ENCODE data around the gene GRPEL2. TPM values are rescaled to one million over a fixed set of nuclear protein-coding genes. Genes with fewer than 3 reads are reported as not detected.

GRPEL2 gene
- total and polyA plus RNA-seq, 2 of the 8 experiments (the other 6 are each of a cell fraction or from before 2014, with no cell fraction given) = 11.2 to 52.2 TPM

- ChIA-PET POLR2A (ENCODE audit: partially characterized antibody) (interaction anchor here (1.0 to 1.4 kb wide), 2 partner anchors 9 to 10 kb away, joined by 4 to 6 read pairs; no protein-coding TSS in a partner anchor), CTCF (ENCODE audit: partially characterized antibody) (interaction anchor here (0.6 to 46.1 kb wide), 8 partner anchors 7 to 194 kb away, joined by 3 to 1310 read pairs (median 5); partner anchors contain the start of gene IL17B)
- H3K9ac ChIP-seq (replicated peaks in 1 of 4; ENCODE audit: extremely low read depth in 1 of 4, low read depth in 3 of 4, low read length in 3 of 4) = no peak overlapping the region
- no peaks in the 10 kb centered on the region for H3K36me3 ChIP-seq (ENCODE audit: control insufficient read depth in 2 of 4, insufficient read depth in 4 of 4, low read length in 3 of 4)
- no peak overlapping the region for H3K27ac ChIP-seq (ENCODE audit: low read depth, low read length)
- DNase-seq (ENCODE audit: low read depth in 1 of 2, low spot score in 2 of 2) (no peak), FAIRE-seq (no peak)
- H4K5ac ChIP-seq (ENCODE audit: insufficient read length, low read depth, low read length) = no peak overlapping the region
- 90% methylated on average over 7 of the region's 7 CpGs; no CpG with 5 or more reads in 1 of the 2 experiments for WGBS, 2 experiments (ENCODE audit: extremely low coverage in 1 of 2, insufficient coverage in 1 of 2, insufficient read length in 1 of 2, insufficient replicate concordance in 2 of 2, low coverage in 1 of 2, low lambda C conversion rate in 2 of 2, missing lambda C conversion rate in 1 of 2)
- H2AFZ ChIP-seq (ENCODE audit: low read length) = no peak overlapping the region
- peak overlapping the region; percentile 3; the same call in 1 of the 2 replicates for H4K8ac ChIP-seq (ENCODE audit: extremely low read depth, insufficient read depth, low read length)
- H2BK20ac ChIP-seq (ENCODE audit: low read length) = no peak overlapping the region
- no peaks in the 10 kb centered on the region; a peak in 4 of 7 replicates for H3K4me1 ChIP-seq (replicated peaks in 1 of 4; ENCODE audit: control insufficient read depth in 3 of 4, insufficient read depth in 4 of 4, low read length in 3 of 4)
- no peak overlapping the region for H3K56ac ChIP-seq (replicated peaks; ENCODE audit: insufficient read length, low read depth, low read length)
- no peak overlapping the region for H2BK12ac ChIP-seq (ENCODE audit: low read depth, low read length)
- no peak overlapping the region for H3K18ac ChIP-seq (ENCODE audit: extremely low read depth, low read length)
- H3K9me3 ChIP-seq (ENCODE audit: insufficient read depth in 2 of 2, low read depth in 1 of 2, low read length in 1 of 2) = no peaks in the 10 kb centered on the region
- H3K23ac ChIP-seq (ENCODE audit: insufficient read length) = no peak overlapping the region
- no peak overlapping the region for H2BK120ac ChIP-seq (replicated peaks; ENCODE audit: low read depth, low read length)
- no peak overlapping the region for H2BK15ac ChIP-seq (ENCODE audit: low read length)
- H4K91ac ChIP-seq (replicated peaks; ENCODE audit: insufficient read length, low read length) = no peak overlapping the region
- H3K79me2 ChIP-seq (ENCODE audit: control insufficient read depth in 1 of 2, insufficient read depth in 2 of 2, low read length in 2 of 2) = no peaks in the 10 kb centered on the region
- H3K14ac ChIP-seq (ENCODE audit: insufficient read length) = no peak overlapping the region
- no peaks in the 10 kb centered on the region for H3K79me1 ChIP-seq (ENCODE audit: low read depth, low read length)
- H2AK5ac ChIP-seq (ENCODE audit: low read depth, low read length) = no peak overlapping the region
- H3K4me3 ChIP-seq (ENCODE audit: extremely low read depth in 1 of 4, insufficient read depth in 2 of 4, low read depth in 3 of 4, low read length in 4 of 4) = no peak overlapping the region
- H3K4ac ChIP-seq (replicated peaks; ENCODE audit: insufficient read length, low read depth, low read length) = no peak overlapping the region
- H3K4me2 ChIP-seq (ENCODE audit: insufficient read depth in 1 of 2, low read depth in 2 of 2, low read length in 2 of 2) = no peak overlapping the region
- H4K20me1 ChIP-seq (replicated peaks in 1 of 2; ENCODE audit: control insufficient read depth in 1 of 2, insufficient read depth in 2 of 2, low read length in 2 of 2) = no peaks in the 10 kb centered on the region
- H3K27me3 ChIP-seq (replicated peaks in 1 of 4; ENCODE audit: control insufficient read depth in 3 of 4, extremely low read depth in 1 of 4, insufficient read depth in 3 of 4, low read length in 3 of 4) = no peaks in the 10 kb centered on the region
- no peak overlapping the region for H2BK5ac ChIP-seq (ENCODE audit: low read depth, low read length)
- H3K23me2 ChIP-seq (ENCODE audit: low read depth, low read length) = no peaks in the 10 kb centered on the region
- TF ChIP-seq CBX5 (IDR thresholded peaks at IDR 0.05; ENCODE audit: low read depth, low read length) = no peak
- TF ChIP-seq BRCA1 (IDR thresholded peaks at IDR 0.05; ENCODE audit: low read depth, low read length) = no peak
- no peak for TF ChIP-seq CHD2 (IDR thresholded peaks at IDR 0.05; ENCODE audit: low read length)
- no peak for TF ChIP-seq CHD1 (IDR thresholded peaks at IDR 0.05; ENCODE audit: low read depth, low read length)
- no peak for TF ChIP-seq NANOG (IDR thresholded peaks at IDR 0.05; ENCODE audit: insufficient read depth, low read depth, low read length, poor library complexity, severe bottlenecking)
Measured at GRCh38 chr5:149376711-149377447, 31.6 kb downstream of the GRPEL2 start.

Data from H1 (cell line).